DMS 273 treated with DMSO at 0.1 percent for 48 hours (cell line): ENCODE measurements around the gene LYPLA2.
A peak's percentile ranks its signal among the peaks of the same experiment; 100 is the strongest.
"Not testable (repeated sequence)": the region's sequence is repeated elsewhere in the genome, so short reads cannot be mapped to it uniquely, and the experiment has no call there.

Source experiments
- DNase-seq: peaks from one replicate; lab custom pipeline; 2025; lab: John Stamatoyannopoulos, UW

LYPLA2 gene

GRCh38 chr1:23779826-23780371 is 11.0 kb upstream of the LYPLA2 start:
- no peak for DNase-seq

- DNase-seq = not testable (repeated sequence)
These were observed 7.8 kb upstream of the LYPLA2 start for GRCh38 chr1:23783141-23783540.

GRCh38 chr1:23784846-23785245 is 6.1 kb upstream of the LYPLA2 start:
- DNase-seq = no peak

- no peak for DNase-seq
These were observed 3.2 kb upstream of the LYPLA2 start for GRCh38 chr1:23787701-23788100.

- no peak for DNase-seq
These were observed 2.2 kb upstream of the LYPLA2 start for GRCh38 chr1:23788695-23789094.

DNA sequence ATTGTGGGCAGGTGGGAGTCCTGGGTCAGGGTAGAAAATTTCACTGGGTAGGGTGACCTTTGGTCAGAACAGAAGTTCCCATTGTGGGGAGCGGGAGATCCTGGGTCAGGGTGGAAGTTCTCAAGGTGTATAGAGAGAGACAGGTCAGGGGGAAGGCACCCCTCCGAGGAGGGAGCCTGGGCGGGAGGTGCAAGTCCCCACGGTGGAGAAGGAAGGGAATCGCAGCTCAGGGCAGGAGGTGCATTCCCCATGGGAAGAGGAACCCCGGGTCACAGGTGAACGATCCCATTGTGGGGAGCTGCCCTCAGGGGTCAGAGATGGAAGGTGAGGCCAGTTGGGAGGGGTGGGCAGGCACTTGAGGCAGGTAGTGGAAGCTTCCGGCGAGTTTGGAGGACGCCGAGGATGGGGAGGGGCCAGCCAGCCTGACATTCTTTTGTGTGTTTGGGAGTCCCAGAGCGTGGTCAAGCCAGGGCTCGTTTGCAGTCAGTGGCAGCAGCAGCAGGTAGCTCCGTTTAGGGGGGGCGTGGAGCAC is 637 bp downstream of the LYPLA2 start:
- DNase-seq = no peak

GRCh38 chr1:23792151-23792945 is 1.4 kb downstream of the LYPLA2 start:
- no peak for DNase-seq

DNA sequence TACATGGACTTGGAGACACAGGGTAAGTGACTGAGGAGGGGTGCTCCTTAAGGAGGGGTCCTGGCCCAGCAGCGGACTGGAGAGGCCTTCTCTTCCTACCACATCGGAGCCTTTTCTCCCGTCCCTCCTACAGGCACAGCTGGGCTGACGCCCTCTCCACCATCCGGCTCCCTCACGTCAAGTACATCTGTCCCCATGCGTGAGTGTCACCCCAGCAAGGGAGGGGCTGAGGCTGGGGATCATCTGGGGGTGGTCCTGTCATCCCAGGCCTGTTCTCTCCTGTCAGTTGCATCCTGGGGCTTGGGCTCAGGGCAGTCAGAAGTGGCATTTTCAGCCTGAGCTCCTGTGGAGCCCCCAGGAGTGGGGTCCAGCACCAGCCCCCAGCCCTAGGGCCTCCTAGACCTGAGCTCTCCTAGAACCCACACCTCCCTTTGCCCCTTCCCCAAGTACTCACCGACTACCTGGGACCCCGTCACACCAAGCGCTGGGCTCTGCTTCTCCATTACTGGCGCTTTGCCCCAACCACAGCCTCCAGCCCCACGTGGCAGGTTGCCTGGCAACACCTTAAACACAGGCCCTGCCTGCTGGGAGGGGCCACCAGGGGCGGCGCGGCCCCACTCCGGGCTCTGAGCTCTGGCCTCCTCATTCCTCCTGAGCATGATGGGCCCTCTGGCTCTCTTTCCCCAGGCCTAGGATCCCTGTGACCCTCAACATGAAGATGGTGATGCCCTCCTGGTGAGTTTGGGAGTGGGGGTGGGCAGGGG is 2.3 kb downstream of the LYPLA2 start:
- DNase-seq = no peak

DNA sequence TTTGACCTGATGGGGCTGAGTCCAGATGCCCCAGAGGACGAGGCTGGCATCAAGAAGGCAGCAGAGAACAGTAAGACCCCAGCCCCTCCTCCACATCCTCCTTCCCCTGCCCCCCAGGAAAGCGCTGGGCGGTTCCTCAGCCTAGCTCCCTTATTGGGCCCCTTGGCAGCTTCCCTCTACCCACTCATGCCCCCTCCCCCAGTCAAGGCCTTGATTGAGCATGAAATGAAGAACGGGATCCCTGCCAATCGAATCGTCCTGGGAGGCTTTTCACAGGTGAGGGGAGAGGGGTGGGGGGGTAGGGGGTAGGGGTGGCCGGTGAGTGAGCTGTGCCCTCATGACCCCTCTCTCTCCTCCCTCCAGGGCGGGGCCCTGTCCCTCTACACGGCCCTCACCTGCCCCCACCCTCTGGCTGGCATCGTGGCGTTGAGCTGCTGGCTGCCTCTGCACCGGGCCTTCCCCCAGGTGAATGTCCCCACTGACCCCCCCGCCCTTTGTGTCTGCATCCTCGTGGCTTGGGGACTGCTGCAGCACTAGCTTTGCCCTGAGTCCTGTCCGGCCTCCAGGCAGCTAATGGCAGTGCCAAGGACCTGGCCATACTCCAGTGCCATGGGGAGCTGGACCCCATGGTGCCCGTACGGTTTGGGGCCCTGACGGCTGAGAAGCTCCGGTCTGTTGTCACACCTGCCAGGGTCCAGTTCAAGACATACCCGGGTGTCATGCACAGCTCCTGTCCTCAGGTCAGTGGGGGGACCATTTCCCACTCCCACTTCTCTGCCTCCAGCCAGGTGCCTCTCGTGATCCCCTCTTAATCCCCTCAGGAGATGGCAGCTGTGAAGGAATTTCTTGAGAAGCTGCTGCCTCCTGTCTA is 3.2 kb downstream of the LYPLA2 start:
- no peak for DNase-seq

- DNase-seq = not testable (repeated sequence)
These were observed 3.8 kb downstream of the LYPLA2 start for GRCh38 chr1:23794732-23795182.

DNA sequence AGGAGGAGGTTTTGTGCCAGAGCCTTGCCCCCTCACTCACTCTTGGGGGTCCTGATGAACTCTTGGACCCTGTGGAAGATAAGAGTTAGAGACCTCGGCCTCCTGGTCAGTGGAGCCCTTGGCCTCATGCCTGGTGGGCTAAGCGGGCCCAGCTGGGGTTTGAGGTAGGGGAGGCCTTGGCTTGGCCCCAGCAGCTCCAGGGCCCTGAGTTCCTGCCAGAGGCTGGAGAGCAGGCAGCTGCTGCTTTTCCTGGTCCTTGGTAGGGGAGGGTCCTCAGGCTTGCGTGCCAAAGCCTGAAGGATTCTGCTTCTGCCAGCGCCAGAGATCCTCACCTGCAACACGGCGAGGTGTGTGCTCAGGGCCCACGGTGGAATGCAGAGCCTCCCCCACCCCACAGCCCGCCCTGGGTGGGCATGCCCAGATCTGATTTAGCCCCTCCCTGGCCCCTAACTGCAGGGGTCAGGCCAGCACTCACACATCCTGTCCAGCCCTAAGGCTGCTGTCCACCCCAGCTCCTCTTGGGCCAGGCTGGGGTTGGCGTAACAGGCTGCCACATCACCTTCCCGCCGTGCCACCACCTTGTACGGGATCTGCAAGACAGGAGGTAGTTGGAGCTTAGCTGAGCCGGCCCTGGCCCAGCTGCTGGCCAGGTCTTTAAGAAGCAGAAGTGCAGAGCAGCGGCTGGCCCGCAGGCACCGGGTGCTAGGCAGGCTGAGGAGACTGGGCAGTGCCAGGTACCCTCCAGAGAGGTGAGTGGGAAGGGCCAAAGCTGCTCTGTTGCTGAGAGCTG is 4.9 kb downstream of the LYPLA2 start:
- no peak for DNase-seq

DNA sequence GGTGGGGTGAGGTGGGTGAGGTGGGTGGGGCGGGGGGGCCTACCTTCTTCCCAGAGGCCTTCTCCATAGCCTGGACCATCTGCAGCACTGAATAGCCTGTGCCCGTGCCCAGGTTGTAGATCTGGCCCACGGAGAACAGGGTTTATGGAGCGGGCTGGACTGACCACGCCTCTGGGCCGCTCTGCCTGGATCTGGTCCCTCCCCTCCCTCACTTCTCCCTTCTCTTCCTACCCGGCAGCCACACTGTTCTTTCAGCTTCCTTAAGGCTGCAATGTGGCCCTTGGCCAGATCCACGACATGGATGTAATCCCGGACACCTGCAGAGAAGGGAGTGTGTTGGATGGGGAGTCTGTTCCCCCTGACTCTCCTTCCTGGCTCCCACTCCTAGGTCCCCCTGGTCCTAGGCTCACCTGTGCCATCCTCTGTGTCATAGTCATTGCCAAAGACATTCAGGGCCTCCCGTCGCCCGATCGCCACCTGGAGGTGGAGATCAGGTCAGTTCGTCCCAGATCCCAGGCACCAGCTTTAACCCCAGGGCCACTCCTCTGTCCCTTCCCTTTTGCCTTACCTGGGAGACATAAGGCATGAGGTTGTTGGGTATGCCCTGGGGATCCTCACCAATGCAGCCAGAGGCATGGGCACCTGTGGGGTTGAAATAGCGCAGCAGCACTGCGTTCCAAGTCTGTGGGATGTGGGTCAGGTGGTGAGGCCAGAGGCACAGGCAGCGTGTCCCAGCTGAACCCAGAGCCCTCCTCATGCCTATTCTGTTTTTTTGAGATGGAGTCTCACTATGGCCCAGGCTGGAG is 5.7 kb downstream of the LYPLA2 start:
- no peak for DNase-seq

- no peak for DNase-seq
These were observed 6.8 kb downstream of the LYPLA2 start for GRCh38 chr1:23797478-23798448.

DNA sequence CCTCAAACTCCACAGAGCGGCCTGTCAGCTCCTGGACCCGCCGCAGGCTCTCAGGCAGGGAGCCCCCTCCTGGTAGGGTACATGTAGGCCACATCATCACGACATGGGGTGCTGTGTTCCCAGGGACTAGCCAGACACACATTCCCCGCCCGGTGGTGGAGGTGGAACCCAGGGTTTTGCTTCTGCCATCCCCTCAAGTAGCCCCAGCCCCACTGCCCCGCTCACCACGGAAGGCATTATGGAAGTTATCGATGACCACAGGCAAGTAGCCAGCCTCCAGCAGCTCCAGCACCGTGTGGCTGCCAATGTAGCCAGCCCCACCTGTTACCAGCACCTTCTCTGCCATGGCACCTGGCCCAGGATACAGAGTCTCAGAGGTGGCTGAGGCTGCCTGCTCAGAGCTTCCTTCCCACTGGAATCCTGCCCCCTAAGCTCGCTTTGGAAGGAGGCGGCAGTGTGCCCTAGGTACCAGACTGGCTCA is 7.8 kb downstream of the LYPLA2 start:
- no peak for DNase-seq

GRCh38 chr1:23799255-23799569 is 8.3 kb downstream of the LYPLA2 start:
- DNase-seq = no peak

DNA sequence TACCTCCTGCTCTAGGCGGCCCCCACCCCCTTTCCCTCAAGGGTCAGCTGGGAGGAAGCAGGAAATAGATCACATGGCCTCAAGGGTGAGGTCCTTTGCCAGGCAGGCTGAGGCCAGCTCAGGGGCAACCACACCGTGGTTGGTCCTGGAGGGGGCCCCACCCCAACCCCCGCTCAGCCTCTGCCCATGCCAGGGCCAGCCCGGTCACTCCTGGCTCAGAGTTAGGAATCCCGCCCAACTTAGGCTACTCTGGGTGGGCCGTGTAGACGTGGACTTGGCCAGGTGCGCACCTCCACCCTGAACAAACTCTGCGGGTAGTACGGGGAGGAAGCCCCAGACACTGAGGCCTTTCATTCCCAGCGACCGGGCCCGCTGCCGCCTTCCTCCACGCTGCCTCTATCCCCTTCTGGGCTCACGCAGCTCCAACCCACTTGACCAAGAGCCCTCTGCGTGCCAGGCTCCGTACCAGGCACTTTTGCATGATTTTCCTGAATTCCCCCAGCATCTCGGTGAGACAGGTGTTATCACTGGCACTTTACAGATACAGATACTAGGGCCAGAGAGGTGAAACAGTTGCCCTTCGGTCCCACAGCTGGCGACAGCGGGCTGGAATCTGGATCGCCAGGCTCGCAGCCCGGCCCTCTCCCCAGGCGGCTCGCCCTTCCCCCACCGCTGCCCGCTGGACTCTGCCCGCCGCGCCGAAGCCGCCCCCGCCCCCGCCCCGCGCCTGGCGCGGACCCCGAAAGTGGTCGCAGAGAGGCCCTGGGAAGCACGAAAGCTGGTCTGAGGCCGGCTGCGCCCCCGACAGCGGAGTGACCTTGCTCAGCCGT is 8.8 kb downstream of the LYPLA2 start:
- no peak for DNase-seq

GRCh38 chr1:23800400-23801337 is 9.7 kb downstream of the LYPLA2 start, which contains the start of gene GALE:
Gene GALE, minus strand, starts transcription at chr1:23800754. Its CDS starts 1,747 bp downstream, at chr1:23799007.
- peak; percentile 76 for DNase-seq
